ENCODE results near the gene ISG20. TPM values are rescaled to one million over a fixed set of nuclear protein-coding genes. Genes with fewer than 3 reads are reported as not detected.

ISG20 gene
- total RNA-seq, 4 donors from 2014 or later = 6.1 to 15.1 (median 12.9) TPM

- Histone ChIP-seq H3K9me3 (no peaks in the 10 kb centered on the region), H3K27ac (no peak overlapping the region), H3K4me3 (no peak overlapping the region), H3K36me3 (no peaks in the 10 kb centered on the region), H3K27me3 (peaks cover 6% of the 10 kb centered on the region), H3K4me1 (peaks cover 9% of the 10 kb centered on the region)
- 92% methylated on average over 2 of the region's 2 CpGs for WGBS
- TF ChIP-seq POLR2A (IDR thresholded peaks at IDR 0.05) = no peak
- no peak for TF ChIP-seq POLR2AphosphoS5 (IDR thresholded peaks at IDR 0.05)
- no peak for TF ChIP-seq CTCF (IDR thresholded peaks at IDR 0.05)
- no peak for TF ChIP-seq EP300 (IDR thresholded peaks at IDR 0.05)
- no peak for DNase-seq (ENCODE audit: low spot score in 2 of 2)
Measured at GRCh38 chr15:88700716-88701115, 61.9 kb downstream of the ISG20 start.

GRCh38 chr15:88701561-88702095 lies 62.8 kb downstream of the ISG20 start:
- Histone ChIP-seq H3K27ac (no peak overlapping the region), H3K4me1 (peaks cover 10% of the 10 kb centered on the region), H3K27me3 (peaks cover 6% of the 10 kb centered on the region), H3K4me3 (no peak overlapping the region), H3K9me3 (no peaks in the 10 kb centered on the region), H3K36me3 (no peaks in the 10 kb centered on the region)
- DNase-seq (ENCODE audit: low spot score in 2 of 2) = no peak
- 85% methylated on average over 2 of the region's 2 CpGs for WGBS
- TF ChIP-seq POLR2AphosphoS5 (IDR thresholded peaks at IDR 0.05) = no peak

GRCh38 chr15:88702983-88703382 lies 64.2 kb downstream of the ISG20 start:
- no peaks in the 10 kb centered on the region for H3K36me3 ChIP-seq
- H3K9me3 ChIP-seq = no peaks in the 10 kb centered on the region
- H3K27ac ChIP-seq = no peak overlapping the region
- DNase-seq (ENCODE audit: low spot score in 2 of 2) = peak in 1 of 2 donors; percentile 36
- peaks cover 6% of the 10 kb centered on the region for H3K27me3 ChIP-seq
- H3K4me1 ChIP-seq = peaks cover 10% of the 10 kb centered on the region
- no peak for TF ChIP-seq EP300 (IDR thresholded peaks at IDR 0.05)
- no peak for TF ChIP-seq POLR2AphosphoS5 (IDR thresholded peaks at IDR 0.05)
- no peak for TF ChIP-seq CTCF (IDR thresholded peaks at IDR 0.05)
- no peak for TF ChIP-seq POLR2A (IDR thresholded peaks at IDR 0.05)
- H3K4me3 ChIP-seq = no peak overlapping the region
- WGBS = 63% methylated on average over 5 of the region's 5 CpGs

GRCh38 chr15:88703533-88703932 lies 64.7 kb downstream of the ISG20 start:
- no peak overlapping the region for H3K27ac ChIP-seq
- peak in 1 of 2 donors; percentile 14 for DNase-seq (ENCODE audit: low spot score in 2 of 2)
- TF ChIP-seq CTCF (IDR thresholded peaks at IDR 0.05) (no peak), EP300 (IDR thresholded peaks at IDR 0.05) (no peak), POLR2A (IDR thresholded peaks at IDR 0.05) (no peak), POLR2AphosphoS5 (IDR thresholded peaks at IDR 0.05) (no peak)
- H3K4me3 ChIP-seq = no peak overlapping the region
- no peaks in the 10 kb centered on the region for H3K36me3 ChIP-seq
- peaks cover 10% of the 10 kb centered on the region for H3K4me1 ChIP-seq
- peaks cover 3% of the 10 kb centered on the region for H3K27me3 ChIP-seq
- H3K9me3 ChIP-seq = no peaks in the 10 kb centered on the region
- WGBS = 62% methylated on average over 5 of the region's 5 CpGs

GRCh38 chr15:88704791-88705768 lies 66.3 kb downstream of the ISG20 start:
- TF ChIP-seq EP300 (IDR thresholded peaks at IDR 0.05) (no peak), POLR2A (IDR thresholded peaks at IDR 0.05) (no peak), CTCF (IDR thresholded peaks at IDR 0.05) (no peak), POLR2AphosphoS5 (IDR thresholded peaks at IDR 0.05) (no peak)

More at GRCh38 chr15:88704791-88705768, 66.3 kb downstream of the ISG20 start:
- Histone ChIP-seq H3K27ac (no peak overlapping the region), H3K4me3 (peak overlapping the region; percentile 55), H3K27me3 (peaks cover 2% of the 10 kb centered on the region), H3K9me3 (no peaks in the 10 kb centered on the region), H3K36me3 (no peaks in the 10 kb centered on the region), H3K4me1 (peaks cover 10% of the 10 kb centered on the region)
- DNase-seq (ENCODE audit: low spot score in 2 of 2) = peak in 1 of 2 donors; percentile 69
- 9% methylated on average over 45 of the region's 60 CpGs for WGBS
